K562 (cell line): Measurements from ENCODE around the gene HLTF. TPM values are rescaled to one million over a fixed set of nuclear protein-coding genes. Genes with fewer than 3 reads are reported as not detected.

ENCODE experiments used
- ATAC-seq: fragments of 200-7000 bp; cut with Tn5 transposase; 3 replicates; pipeline ENCODE4 v1.9.1; 2020; ENCODE audit warnings: moderate library complexity
- BruUV-seq: library from RNA; stranded (reverse); fragments of 400-500 nt; replicated peaks from 2 replicates; lab custom pipeline; 2021; lab: Mats Ljungman, UMichigan
- CTCF ChIA-PET: fragments of 300-600 bp; formaldehyde crosslinking; extraction: SDS; loops from one replicate; lab custom pipeline; 2021; ENCODE audit warnings: low intra/inter-chr PET ratio; lab: Yijun Ruan, JAX
- POLR2A ChIA-PET: fragments of 300-600, 350-650 bp; sonication (Branson Sonifier 250); formaldehyde crosslinking; extraction: SDS; loops from one replicate; lab custom pipeline; 2021; ENCODE audit warnings: antibody characterized with exemption, inconsistent platforms; lab: Yijun Ruan, JAX
- DNase-seq, 4 experiments: peaks; one replicate each; pipeline versions ENCODE4 v3.0.0 to v3.0.0-alpha.2; 2011 to 2018; ENCODE audit warnings: low spot score in 3 of 4, mixed read lengths in 3 of 4; ENCODE audit errors: extremely low read depth in 1 of 4
- FAIRE-seq: peaks from 2 replicates; lab custom pipeline; 2011; peaks lifted over from hg19 to GRCh38; lab: Jason Lieb, UNC
- H2AFZ ChIP-seq: 2 replicates; pipeline ENCODE4 v1.6.0; 2011; ENCODE audit warnings: low read depth, low read length, control low read depth, inconsistent platforms
- H3K27ac ChIP-seq: fragments of 200-600 bp; 3 replicates; pipeline ENCODE4 v1.8.0; 2011; ENCODE audit warnings: low read depth, mild to moderate bottlenecking, control low read depth, inconsistent platforms, low read length, moderate library complexity, mixed read lengths; ENCODE audit errors: extremely low read depth
- H3K27me3 ChIP-seq, 2 experiments: fragments of 300-600 bp in 1 of 2; 2 replicates in 1 of 2; 3 replicates in 1 of 2; pipeline versions ENCODE4 v1.6.0 to v1.8.0; 2011; ENCODE audit warnings: inconsistent platforms in 2 of 2, low read length in 2 of 2, mild to moderate bottlenecking in 1 of 2, mixed read lengths in 1 of 2, moderate library complexity in 1 of 2; ENCODE audit not compliant: control insufficient read depth in 2 of 2, insufficient read depth in 2 of 2
- H3K36me3 ChIP-seq: fragments of 300-600 bp; 3 replicates; pipeline ENCODE4 v1.8.0; 2011; ENCODE audit warnings: mild to moderate bottlenecking, low read length, inconsistent platforms; ENCODE audit not compliant: control insufficient read depth, insufficient read depth
- H3K4me1 ChIP-seq, 2 experiments: fragments of 200-600 bp in 1 of 2; replicated peaks in 1 of 2; 2 replicates in 1 of 2; 3 replicates in 1 of 2; pipeline versions ENCODE4 v1.5.1 to v1.8.0; 2011; ENCODE audit warnings: inconsistent platforms in 2 of 2, low read length in 2 of 2, mild to moderate bottlenecking in 1 of 2, mixed read lengths in 1 of 2, moderate library complexity in 1 of 2; ENCODE audit not compliant: control insufficient read depth in 2 of 2, insufficient read depth in 2 of 2
- H3K4me2 ChIP-seq: 2 replicates; pipeline ENCODE4 v1.6.1; 2011; ENCODE audit warnings: low read length, control low read depth, inconsistent platforms, mixed read lengths; ENCODE audit not compliant: insufficient read depth
- H3K4me3 ChIP-seq: fragments of 200-600 bp; sonication (generic), shearing (Covaris generic); 2 replicates; pipeline ENCODE4 v1.5.1; 2016; ENCODE audit warnings: control low read depth, inconsistent platforms
- H3K79me2 ChIP-seq: fragments of 200-600 bp; 3 replicates; pipeline ENCODE4 v1.8.0; 2011; ENCODE audit warnings: low read length, inconsistent platforms; ENCODE audit not compliant: control insufficient read depth, insufficient read depth
- H3K9ac ChIP-seq, 2 experiments: 2 replicates each; pipeline versions ENCODE4 v1.6.0 to v1.6.1; 2011; ENCODE audit warnings: low read depth in 2 of 2, low read length in 2 of 2, control low read depth in 1 of 2, inconsistent platforms in 1 of 2, mild to moderate bottlenecking in 1 of 2, mixed read lengths in 1 of 2; ENCODE audit not compliant: insufficient read depth in 1 of 2
- H3K9me1 ChIP-seq: one replicate; pipeline ENCODE4 v1.6.0; 2011; ENCODE audit warnings: inconsistent platforms, mild to moderate bottlenecking, low read length, moderate library complexity; ENCODE audit not compliant: control insufficient read depth, insufficient read depth
- H3K9me3 ChIP-seq: replicated peaks from 2 replicates; pipeline ENCODE4 v1.5.1; 2011; ENCODE audit warnings: low read depth, low read length, inconsistent platforms; ENCODE audit not compliant: control insufficient read depth, insufficient read depth
- H4K20me1 ChIP-seq: replicated peaks from 2 replicates; pipeline ENCODE4 v1.6.1; 2011; ENCODE audit warnings: low read length, inconsistent platforms, mixed read lengths; ENCODE audit not compliant: control insufficient read depth, insufficient read depth
- GTF3C2 ChIP-seq: IDR thresholded peaks from 3 replicates; pipeline ENCODE4 v1.6.1; 2011; ENCODE audit warnings: borderline replicate concordance, mild to moderate bottlenecking, moderate library complexity; ENCODE audit not compliant: insufficient read length; ENCODE audit errors: extremely low read depth
- MGA ChIP-seq: fragments of 450-650 bp; IDR thresholded peaks from 2 replicates; pipeline ENCODE4 v1.6.1; 2016; ENCODE audit warnings: mild to moderate bottlenecking, moderate library complexity
- MTF1 ChIP-seq: fragments of 250-450 bp; sonication (Bioruptor Pico); IDR thresholded peaks from 2 replicates; pipeline ENCODE4 v1.9.0; 2021; ENCODE audit warnings: moderate library complexity, mild to moderate bottlenecking, inconsistent platforms, borderline replicate concordance
- NR1H2 ChIP-seq: sonication (generic); formaldehyde crosslinking; IDR thresholded peaks from 2 replicates; pipeline ENCODE4 v1.4.0; 2020; ENCODE audit warnings: mild to moderate bottlenecking, missing genetic modification reagents
- ZFP91 ChIP-seq: sonication (generic); formaldehyde crosslinking; IDR thresholded peaks from 2 replicates; pipeline ENCODE4 v1.8.0; 2022; ENCODE audit warnings: mild to moderate bottlenecking, missing genetic modification reagents
- ZNF134 ChIP-seq: fragments of 250-450 bp; sonication (Bioruptor Pico); conservative IDR thresholded peaks from 2 replicates; pipeline ENCODE4 v1.4.0; 2020
- WGBS: fragments of 100-300 bp; shearing (Covaris generic); methylation state at CpG from one replicate; pipeline ENCODE4 v1.1.6; 2016; ENCODE audit warnings: low coverage, mixed read lengths; ENCODE audit not compliant: insufficient coverage; ENCODE audit errors: missing lambda C conversion rate; 5-methylcytosine and 5-hydroxymethylcytosine counted together
- in situ Hi-C: fragments of 300-500 bp; cut with MboI; formaldehyde crosslinking; loops from 4 replicates; pipeline ENCODE4 v1.15.0; 2018; ENCODE audit warnings: inconsistent platforms, mixed read lengths
- intact Hi-C: fragments of 100-400 bp; cut with micrococcal nuclease; formaldehyde crosslinking; loops from 2 replicates; pipeline ENCODE4 v1.14.2; 2022
- polyA plus RNA-seq, 8 experiments: library from polyadenylated mRNA; depleted of rRNA in 4 of 8; stranded (reverse) in 5 of 8; unstranded in 3 of 8; fragments of >200 nt; fragmentation: Nextera tagmentation in 2 of 8; fragmentation: Illumina TruSeq in 1 of 8; extraction: Ambion mirVana in 2 of 8; extraction: Trizol in 1 of 8; gene quantifications; 2 replicates each; pipeline versions ENCODE4 v1.2.1 to v1.2.3, GENCODE V29; 2011 to 2014; ENCODE audit warnings: inconsistent platforms in 1 of 8, missing spikeins in 1 of 8
- total RNA-seq, 7 experiments: library from RNA; depleted of rRNA in 6 of 7; stranded (reverse); fragments of >200 nt in 6 of 7; fragmentation: Illumina TruSeq in 2 of 7; extraction: Trizol in 2 of 7; gene quantifications; 2 replicates each; pipeline versions ENCODE4 v1.2.1 to v1.2.3, GENCODE V29; 2011 to 2021; ENCODE audit warnings: low replicate concordance in 1 of 7

HLTF gene
- total and polyA plus RNA-seq, 9 of the 15 experiments (the other 6 are each of a cell fraction or from before 2014, with no cell fraction given) = 35.1 to 82.4 (median 50.4) TPM

- no peak overlapping the region for H3K4me2 ChIP-seq
- CTCF ChIA-PET = no interaction called here
- no peak overlapping the region for H3K4me3 ChIP-seq
- no peak for TF ChIP-seq NR1H2 (CRISPR knock-in tag)
- TF ChIP-seq GTF3C2 = no peak
- TF ChIP-seq ZNF134 = no peak
- no peak for TF ChIP-seq MGA
- TF ChIP-seq ZFP91 (CRISPR knock-in tag) = no peak
- TF ChIP-seq MTF1 (CRISPR knock-in tag) = no peak
- TF ChIP-seq, all 486 proteins: peak for 0
- WGBS = 36% methylated on average over 2 of the region's 2 CpGs
- POLR2A ChIA-PET = no interaction called here
- Histone ChIP-seq H3K27ac (no peak overlapping the region), H3K79me2 (no peaks in the 10 kb centered on the region), H2AFZ (no peak overlapping the region), H3K36me3 (peaks cover 27% of the 10 kb centered on the region), H3K27me3 (no peaks in the 10 kb centered on the region), H3K4me1 (no peaks in the 10 kb centered on the region; a peak in 1 of 5 replicates), H3K9ac (no peak overlapping the region), H3K9me3 (no peaks in the 10 kb centered on the region), H3K9me1 (no peaks in the 10 kb centered on the region), H4K20me1 (no peaks in the 10 kb centered on the region)
- DNase-seq (no peak), ATAC-seq (no peak), FAIRE-seq (no peak)
- in situ Hi-C loops (no loop called here), intact Hi-C loops (no loop called here)
- no TSS peak for BruUV-seq
These were observed 75.4 kb downstream of the HLTF start for GRCh38 chr3:149010966-149011365.
